Dermis blood vessel endothelial cell (primary cell): ENCODE measurements around the gene TSPAN15. TPM values are rescaled to one million over a fixed set of nuclear protein-coding genes. Genes with fewer than 3 reads are reported as not detected.

Experiments used
- DNase-seq: peaks from one replicate; pipeline ENCODE4 v3.0.0; 2010
- total RNA-seq: library from RNA; depleted of rRNA; stranded (reverse); fragments of >200 nt; gene quantifications from 2 replicates; pipeline ENCODE4 v1.2.3, GENCODE V29; 2014

The TSPAN15 gene
- total RNA-seq, 1 donor from 2014 or later, result 108 TPM

DNA sequence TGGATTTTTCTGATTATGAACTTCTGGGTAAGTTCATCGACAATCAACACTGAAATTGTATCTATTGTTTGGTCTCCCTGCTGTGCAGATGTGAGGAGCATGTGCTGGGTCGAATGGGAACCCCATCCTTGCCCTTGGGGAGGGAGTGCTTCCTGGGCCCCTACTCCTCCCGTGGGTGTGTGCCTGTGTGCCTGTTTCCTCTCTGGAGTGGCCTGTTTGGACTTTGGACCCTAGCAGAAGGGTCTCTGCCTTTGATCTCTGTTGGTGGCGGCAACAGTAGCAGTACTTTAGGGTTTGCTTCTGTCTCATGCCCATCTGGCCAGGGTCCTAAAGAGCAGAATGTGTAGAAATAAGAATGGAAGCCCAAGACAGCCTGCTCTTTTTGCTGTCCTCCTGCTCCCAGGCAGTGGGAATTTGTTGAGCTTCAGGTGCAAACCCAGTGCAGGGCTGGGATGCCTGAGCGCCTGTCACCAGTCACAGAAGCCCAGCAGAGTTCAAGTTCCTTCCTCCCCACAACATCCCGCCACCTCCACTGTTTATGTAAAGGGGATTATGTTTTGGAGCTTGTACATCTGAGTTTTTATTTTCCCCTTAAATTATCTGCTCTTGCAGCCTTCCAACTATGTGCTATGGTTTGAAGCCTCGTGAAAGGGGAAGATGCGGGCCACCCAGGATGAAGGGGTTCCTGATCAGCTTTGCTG, 33.1 kb upstream of the TSPAN15 start:
- DNase-seq, result no peak

DNA sequence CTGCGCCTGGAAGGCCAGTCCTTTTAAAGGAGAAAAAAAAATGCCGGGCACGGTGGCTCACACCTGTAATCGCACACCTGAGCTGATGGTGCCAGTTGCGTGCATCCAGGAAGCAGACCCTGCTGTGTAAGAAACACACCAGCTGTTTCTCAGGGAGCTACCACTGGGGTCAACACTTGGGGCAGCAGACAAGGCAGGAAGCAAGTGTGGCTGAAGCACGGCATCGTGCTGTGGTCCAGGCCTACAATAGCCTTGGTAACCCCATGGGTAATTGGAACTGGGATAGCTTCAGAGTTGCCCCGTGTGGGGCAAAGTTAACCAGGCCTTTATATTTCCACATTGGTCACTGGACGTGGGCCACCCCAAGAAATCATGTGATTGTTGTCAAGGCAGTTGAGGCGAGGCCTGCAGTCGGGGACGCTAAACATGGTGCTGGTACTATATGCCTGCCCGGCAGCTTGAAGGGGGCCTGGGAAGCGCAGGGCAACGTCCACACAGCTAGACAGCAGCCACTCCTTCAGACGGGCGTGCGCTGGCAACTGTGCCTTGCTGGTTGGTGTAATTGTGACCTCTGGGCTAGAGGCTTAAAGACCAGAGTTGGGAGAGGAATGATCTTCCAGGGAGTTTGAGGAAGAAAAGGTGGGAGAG, 32.0 kb upstream of the TSPAN15 start:
- no peak for DNase-seq

DNA sequence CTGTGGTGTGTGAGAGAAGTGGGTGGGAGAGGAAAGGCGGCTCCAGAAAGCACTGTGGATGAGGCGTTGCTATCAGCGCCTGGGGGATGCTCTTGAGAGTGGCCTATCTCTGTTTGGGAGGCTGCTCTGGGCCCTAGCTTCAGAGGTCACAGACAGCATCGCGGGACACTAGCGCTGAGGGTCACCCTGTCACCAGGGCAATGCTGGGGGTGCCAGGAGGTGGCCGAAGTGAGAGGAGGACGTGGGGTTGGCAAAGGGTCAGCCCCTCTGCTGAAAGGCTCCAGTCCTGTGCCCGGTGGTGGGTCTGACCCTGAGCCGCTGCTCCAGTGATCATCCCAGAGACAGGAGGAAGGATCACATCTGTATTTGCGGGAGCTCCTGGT, 31.5 kb upstream of the TSPAN15 start:
- no peak for DNase-seq

DNA sequence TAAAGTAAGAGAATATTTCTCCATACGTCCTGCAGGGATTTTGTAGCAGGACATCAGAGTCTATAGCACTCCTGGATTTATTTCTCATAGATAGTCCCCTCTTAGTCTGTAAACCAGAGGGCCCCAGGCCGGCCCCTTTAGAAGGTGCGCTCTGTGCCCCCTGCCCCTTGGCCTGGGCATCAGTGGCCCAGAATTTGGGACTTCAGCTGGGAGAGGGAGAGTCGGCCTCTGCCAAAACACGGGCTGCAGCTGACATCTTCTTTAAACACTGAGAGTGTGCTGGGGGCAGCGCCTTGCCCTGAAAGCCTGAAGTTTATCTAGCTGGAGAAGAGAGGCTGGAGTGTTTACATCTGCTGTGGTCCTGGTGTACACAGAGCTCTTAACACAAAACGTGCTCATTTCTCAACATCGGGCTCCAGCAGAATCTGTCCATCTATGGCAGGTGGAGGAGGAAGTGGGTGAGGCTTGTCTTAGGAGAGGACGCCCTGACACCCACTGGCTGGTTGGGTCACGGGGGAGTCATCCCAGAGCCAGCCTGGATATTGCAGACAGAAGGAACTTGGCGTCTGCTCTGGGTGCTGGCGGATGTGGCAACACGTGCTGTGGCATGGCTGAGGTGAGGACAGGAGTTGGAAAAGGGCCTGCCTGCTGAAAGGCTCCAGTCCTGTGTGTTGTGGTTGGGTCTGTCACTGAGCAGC, 29.5 kb upstream of the TSPAN15 start:
- no peak for DNase-seq

DNA sequence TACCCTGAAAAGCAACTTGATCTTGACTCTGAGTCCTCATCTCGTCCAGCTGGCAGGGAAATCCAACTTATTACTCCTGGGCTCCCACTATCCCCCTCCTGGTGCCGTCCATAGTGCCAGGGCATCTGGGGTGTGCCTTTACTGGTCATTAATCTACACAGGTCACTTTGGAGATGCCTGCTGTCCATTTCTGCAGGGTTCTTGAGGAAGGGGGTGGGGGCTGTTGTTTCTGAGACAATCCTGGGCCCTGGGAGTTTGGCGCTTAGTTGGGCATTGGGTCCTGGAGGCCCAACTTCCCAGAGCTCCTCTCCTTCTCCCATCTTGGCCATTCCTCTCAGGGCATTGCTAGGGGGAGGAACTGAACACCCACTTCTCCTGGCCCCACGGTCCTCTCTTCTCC, 28.6 kb upstream of the TSPAN15 start:
- DNase-seq, result no peak

DNA sequence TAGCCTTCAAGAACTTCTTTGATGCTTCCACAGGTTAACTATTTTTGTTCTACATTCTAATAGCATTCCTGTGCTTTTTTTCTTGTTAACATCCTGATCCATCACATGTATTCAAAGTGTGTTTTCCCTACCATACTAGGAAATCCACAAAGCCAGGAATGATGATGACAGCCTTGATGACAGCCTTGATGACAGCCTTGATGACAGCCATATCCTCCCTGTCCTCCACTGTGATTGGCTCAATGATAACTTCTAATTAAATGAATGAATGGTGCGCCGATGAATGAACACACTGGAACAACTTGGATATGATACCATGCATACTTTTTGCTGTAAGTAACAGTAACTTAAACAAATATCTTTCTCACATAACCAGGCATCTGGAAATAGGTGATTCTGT, 26.2 kb upstream of the TSPAN15 start:
- no peak for DNase-seq

DNA sequence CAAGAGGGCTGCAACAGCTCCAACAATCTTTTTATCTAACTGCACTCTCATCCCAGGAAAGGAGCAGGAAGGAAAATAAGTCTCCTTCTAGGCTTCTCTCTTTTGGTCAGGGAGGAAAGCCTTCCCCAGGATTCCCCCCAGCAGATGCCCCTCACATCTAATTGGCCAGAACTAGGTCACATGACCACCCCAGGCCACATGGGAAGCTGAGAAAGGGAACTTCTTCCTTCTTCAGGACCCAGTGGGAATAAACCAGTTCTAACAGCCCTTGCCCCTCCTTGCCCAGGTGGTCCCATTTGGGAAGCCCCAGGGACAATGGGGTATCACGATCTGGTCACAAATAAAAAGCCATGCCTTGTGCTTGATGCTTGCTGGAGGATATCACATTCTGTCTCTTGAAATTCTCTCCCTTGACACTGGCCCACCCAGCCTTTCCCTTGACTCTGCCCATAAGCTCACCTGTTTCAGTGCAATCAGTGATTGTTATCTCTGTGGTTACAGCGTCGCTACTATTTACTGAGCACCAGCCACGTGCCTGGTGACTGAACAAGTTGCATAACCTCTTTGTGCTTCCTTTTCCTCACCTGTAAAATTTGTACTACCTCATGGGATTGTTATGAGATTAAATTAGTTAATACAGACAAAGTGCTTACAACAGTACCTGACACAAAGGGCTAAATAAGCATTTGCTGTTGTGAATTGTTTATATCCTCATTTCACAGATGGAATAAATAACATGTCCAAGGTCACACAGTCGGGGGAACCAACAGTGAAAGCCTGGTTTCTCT, 25.6 kb upstream of the TSPAN15 start:
- DNase-seq, result no peak

DNA sequence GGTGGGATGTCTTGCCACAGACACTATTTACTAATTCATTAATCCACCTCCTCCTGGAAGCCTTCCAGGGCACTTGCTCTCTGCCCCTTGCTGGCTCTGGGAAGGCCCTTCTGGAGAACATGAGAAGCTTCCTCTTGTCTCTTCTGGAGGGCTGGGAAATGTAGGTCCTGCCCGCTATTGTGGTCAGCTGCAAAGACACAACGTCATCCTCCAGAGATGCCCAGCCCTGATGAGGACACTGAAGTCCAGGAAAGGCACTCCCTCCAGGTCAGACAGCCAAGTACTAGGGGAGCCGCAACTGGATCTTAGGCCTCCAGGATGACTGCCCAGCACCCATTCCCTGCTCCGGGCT, 24.9 kb upstream of the TSPAN15 start:
- DNase-seq, result no peak

DNA sequence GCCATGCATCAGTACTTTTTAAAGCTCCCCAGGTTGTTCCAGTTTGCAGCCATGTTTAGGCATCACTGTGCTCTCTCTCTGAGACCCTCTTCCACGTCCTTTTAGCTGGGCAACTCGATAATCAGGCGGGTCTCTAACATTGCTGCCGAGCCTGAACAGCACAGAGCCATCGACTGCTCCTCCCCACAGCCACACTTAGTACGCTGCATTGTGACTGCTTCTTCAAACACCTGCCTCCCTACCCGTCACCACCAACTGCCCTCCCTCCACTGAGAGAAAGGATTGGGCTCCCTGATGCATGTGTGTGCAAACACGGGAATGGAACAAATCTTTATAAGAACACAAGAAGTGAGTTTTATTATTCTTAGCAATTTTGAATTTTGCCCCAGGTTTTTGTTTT, 23.1 kb upstream of the TSPAN15 start:
- no peak for DNase-seq

DNA sequence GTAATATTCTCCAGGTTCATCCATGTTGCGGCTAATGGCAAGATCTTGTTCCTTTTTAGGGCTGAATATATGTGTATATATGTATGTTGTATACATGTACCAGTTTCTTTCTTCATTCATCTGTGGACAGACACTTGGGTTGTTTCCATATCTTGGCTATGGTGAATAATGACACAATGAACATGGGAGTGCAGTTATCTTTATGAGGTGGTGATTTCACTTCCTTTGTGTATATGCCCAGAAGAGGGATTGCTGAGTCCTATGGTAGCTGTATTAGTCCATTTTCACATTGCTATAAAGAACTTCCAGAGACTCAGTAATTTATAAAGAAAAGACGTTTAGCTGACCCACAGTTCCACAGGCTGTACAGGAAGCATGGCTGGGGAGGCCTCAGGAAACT, 17.1 kb upstream of the TSPAN15 start:
- DNase-seq, result no peak

DNA sequence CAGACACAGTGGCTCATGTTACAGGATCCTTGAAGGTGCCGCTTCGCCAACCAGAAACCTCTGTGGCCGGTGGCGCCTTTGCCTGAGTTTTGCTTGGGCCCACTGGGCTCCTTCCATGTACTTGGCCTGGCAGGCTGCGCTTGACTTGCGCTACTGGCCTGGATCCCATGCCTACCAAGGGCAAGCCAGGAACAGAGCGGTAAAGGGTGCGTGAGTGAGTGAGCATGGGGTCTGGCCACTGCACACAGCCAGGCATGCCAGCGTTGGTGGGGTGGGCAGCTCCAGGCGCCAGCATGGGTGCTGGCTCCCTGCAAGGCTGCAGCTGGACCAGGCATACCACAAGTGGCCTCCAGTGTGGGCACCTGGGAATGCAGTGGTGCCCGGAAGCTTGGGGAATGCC, 16.3 kb upstream of the TSPAN15 start:
- no peak for DNase-seq

DNA sequence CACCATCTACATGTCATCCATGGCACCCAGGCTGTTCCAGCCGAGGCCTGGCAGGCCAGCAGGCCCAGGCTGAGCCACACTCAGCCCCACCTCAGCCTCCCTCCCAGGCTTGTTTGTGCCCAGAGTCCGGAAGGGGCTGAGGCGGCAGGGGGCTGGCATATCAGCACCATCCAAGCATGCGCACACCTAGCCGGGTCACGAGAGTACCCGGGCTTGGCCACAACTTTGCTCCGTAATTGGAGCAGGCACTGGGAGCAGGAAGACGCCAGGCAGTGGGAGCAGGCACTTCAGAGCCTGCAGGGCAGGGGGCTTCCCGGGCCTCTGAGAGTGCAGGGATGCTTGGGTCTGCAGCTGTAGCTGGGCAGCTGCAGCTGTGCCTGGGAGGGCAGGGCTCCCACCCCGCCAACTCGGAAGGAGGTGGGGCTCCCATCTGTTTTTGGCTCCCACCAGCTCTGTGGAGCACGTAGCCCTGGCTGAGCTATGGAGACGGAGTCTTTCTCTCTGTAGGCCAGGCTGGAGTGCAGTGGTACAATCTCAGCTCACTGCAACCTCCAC, 15.2 kb upstream of the TSPAN15 start:
- no peak for DNase-seq

DNA sequence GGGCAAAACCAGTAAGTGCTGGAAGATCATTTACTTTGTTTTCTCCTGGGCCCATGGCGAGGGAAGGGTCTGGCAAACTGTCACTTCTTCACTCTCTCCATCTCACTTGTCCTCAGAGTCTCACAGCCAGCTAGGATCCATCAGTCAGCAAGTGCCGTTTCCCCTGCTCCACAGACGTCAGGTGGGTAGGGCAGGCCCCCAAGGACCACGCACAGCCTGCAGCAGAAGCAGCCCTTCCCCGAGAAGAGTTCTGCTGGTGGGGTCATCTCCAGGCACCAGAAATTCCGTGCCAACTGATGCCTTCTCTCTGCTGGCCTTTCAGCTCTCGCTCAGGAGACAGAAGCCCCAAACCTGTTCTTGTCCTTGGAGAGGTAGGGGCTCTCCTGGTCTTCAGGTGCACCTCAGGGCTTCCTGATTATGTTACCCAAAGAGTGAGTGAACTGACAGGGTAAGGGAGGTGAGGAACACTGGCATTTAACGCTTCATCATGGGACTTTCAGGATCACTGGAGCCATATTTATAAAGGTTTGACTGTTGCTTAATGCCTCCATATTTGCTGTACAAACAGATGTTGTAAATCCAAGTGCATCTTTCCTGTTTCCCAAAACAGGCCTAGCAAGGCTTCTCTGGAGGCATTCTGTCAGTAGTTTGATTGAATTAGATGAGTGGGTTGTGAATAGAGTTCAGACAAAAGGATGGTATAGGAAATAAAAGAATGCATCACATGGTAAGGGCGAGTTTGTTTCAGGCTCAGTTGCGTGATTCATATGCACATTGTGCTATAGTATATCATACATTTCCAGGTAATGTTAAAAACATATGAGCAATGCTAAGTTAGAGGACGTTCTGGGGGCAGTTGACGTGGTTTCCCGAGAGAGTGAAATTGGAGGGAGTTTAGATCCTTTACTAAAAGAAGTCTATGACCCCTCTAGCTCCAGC, 13.7 kb upstream of the TSPAN15 start:
- DNase-seq, result no peak

DNA sequence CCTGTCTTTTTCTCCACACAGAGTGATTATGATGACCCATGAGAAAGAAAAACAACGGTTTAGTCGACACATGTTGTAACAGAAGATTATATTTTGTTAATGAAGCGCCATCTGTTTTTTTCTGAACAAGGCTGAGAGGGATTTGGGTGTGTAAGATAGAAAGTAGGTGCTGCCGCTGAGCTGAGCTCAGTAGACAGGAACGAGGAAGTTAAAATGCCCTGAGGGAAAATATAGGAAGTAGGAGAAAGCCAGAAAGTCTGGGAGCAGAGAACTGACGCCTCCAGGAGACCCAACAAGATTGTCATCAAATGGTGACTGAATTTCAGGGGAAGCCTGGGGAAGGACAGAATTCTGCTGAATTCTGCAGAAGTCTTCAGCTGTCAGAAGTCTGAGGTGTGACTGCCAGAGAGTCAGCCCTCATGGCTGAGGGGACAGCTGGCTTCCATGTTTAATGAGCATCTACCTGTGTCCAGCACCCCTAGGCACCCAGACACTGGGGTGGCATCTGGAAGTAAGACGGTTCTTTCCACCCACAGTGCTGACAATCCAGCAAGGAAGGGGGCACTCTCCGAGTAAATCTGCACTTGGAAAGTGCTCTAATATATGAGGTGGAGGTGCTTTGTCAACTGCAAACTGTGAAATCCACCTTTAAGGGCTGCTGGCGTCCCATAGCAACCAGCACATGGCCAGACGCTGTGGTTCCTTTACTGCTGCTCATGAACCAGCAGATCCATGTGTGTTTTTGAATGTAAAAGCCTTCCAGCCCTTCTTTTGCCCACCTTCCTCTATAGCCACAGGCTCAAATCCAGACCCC, 12.5 kb upstream of the TSPAN15 start:
- peak; percentile 35 for DNase-seq

DNA sequence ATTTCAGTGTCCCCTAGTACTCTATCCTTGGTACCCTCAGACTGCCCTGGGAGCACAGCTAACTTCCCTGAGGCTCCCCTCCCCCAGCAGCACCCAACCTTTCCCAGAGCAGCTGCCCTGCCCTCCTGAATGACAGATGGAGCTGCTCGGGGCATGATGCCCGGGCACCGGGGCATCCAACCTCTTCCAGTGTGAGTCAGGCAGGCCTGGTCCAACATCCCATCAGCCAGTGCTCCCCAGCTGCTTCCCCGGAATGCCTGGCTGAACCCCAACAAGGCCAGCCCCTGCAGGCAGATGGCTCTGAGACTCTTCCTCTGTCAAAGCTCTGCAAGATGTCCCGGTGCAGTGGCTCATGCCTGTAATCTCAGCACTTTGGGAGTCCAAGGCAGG, 11.9 kb upstream of the TSPAN15 start:
- no peak for DNase-seq

DNA sequence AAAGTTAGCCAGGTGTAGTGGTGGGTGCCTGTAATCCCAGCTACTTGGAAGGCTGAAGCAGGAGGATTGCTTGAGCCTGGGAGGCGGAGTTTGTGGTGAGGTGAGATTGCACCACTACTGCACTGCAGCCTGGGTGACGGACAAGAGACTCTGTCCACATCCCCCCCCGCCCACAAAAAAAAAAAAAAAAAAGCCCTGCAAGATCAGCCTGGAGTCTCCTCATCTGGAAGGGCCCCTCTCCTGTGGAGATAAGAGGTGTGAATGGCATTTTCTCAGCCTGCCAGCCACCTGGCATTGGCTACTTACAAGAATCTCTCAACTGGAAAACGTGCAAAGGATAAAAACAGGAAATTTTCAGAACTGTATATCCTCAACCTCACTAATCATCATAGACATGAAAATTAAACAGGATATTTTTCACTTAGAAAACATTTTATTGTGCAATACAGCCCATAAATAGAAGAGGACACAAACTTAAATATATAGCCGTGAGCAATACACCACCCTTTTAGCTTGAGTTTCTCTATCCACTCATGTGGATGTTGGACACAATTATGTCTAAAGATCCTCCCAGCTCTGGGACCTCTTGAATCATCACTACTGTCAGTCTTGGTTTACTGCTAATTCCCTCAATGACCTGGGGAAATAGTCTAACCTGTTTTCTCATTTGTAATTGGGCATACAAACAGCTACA, 11.3 kb upstream of the TSPAN15 start:
- DNase-seq, result no peak

DNA sequence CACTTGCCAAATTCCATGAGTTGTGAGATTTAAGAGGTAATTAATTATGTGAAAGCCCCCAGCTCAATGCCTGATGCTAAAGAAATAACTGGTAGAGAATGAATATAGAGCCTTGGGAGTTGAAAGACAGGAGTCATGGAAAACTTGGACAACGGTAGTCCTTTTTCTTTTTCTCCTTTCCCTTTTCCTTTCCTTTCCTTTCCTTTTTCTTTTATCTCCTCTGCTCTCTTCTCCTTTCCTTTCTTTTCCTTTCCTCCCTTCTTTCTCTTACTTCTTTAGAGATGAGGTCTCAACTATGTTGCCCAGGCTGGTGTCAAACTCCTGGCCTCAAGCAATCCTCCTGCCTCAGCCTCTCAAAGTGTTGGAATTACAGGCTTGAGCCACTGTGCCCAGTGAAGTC, 7.9 kb upstream of the TSPAN15 start:
- no peak for DNase-seq

DNA sequence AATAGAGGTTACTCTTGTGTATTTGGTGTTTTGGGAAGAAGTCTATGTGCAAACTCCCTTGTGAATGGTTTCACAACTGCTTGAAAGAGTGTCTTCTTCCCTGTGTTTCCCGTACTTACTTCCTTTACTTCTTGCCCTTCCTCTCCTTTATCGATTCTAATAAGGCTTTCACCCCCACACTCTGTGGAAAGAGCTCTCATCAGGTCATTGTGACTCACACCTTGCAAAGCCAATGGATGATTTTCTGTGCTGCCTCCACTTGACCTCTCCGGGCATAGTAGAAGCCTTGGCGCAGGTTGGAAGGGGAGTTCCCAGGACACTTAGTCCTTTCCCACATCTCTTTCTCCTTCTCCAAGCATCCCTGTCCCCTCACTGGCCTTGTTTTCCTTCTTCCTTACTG, 6.2 kb upstream of the TSPAN15 start:
- DNase-seq, result peak; percentile 42

DNA sequence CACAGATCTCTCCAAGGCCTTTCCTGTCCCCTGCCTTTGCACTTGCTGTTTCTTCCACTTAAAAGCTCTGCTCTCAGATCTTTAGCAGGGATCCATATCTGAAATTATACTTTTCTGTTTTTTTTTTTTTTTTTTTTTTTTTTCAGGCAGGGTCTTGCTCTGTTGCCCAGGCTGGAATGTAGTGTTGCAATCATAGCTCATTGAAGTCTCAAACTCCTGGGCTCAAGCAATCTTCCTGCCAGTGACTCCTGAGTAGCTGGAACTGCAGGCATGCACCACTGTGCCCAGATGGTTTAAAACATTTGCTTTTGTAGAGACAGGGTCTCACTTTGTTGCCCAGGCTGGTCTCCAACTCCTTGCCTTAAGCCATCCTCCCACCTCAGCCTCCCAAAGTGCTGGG, 5.0 kb upstream of the TSPAN15 start:
- no peak for DNase-seq

DNA sequence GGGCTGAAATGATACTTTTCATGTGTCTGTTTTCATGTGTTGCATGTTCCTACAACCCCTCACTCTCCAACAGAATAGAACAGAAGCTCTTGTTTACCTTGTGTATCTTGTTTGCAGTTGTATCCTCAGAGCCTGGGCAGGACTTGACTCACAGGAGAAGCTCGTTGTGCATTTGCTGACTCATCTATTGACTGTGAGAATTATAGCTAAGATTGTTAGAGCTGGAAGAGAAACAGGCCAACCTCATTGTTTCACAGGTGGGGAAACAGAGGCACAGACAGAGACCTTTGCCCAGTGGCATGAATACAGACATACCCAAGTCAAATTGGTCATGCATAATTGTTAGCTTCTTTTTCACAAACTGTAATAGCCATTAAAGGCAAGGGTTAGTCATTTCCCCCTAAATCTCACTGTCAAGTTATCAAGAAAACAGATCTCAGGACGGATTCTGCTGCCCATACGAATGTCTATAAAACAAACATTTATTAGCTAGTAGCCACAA, 4.6 kb upstream of the TSPAN15 start:
- peak; percentile 95 for DNase-seq
